ENCODE data around the gene ENTPD8. TPM values are rescaled to one million over a fixed set of nuclear protein-coding genes. Genes with fewer than 3 reads are reported as not detected.

The ENTPD8 gene
- total and polyA plus RNA-seq, 10 of the 15 experiments (the other 5 are each of a cell fraction or from before 2014, with no cell fraction given), result not detected

GRCh38 chr9:137396227-137396626 lies 44.9 kb downstream of the ENTPD8 start:
- Histone ChIP-seq H4K20me1 (ENCODE audit: control insufficient read depth, insufficient read depth) (no peaks in the 10 kb centered on the region), H3K36me3 (ENCODE audit: control insufficient read depth in 2 of 2, insufficient read depth in 2 of 2, low read length in 1 of 2) (no peaks in the 10 kb centered on the region; a peak in 1 of 4 replicates), H3K9me3 (replicated peaks; ENCODE audit: control insufficient read depth, insufficient read depth, low read length) (peaks cover 11% of the 10 kb centered on the region; the same call in 2 of the 3 replicates), H3K27me3 (replicated peaks in 1 of 2; ENCODE audit: control insufficient read depth in 2 of 2, insufficient read depth in 2 of 2, low read length in 1 of 2) (no peaks in the 10 kb centered on the region), H3K27ac (ENCODE audit: control insufficient read depth, insufficient read depth) (no peak overlapping the region), H3K79me2 (ENCODE audit: control insufficient read depth, insufficient read depth, low read length) (no peaks in the 10 kb centered on the region), H3K4me2 (ENCODE audit: control insufficient read depth, insufficient read depth) (no peak overlapping the region), H3K4me1 (ENCODE audit: control insufficient read depth, insufficient read depth, low read length) (no peaks in the 10 kb centered on the region; the same call in 1 of the 2 replicates), H2AFZ (ENCODE audit: control insufficient read depth, low read depth, low read length) (no peak overlapping the region), H3K9ac (ENCODE audit: control insufficient read depth, insufficient read depth, low read length) (no peak overlapping the region), H3K4me3 (no peak overlapping the region)
- SMC1A ChIA-PET (ENCODE audit: uncharacterized antibody, unreplicated experiment), result no interaction called here
- 71% methylated on average over 15 of the region's 15 CpGs for WGBS (ENCODE audit: insufficient coverage, insufficient replicate concordance, low lambda C conversion rate, missing lambda C conversion rate)
- no TSS peak for BruUV-seq (replicated peaks)
- DNase-seq (ENCODE audit: low read depth, low spot score) (no peak), FAIRE-seq (no peak), ATAC-seq (no peak)
- RAD21 ChIA-PET (ENCODE audit: unreplicated experiment), result no interaction called here
- intact Hi-C loops (cut with micrococcal nuclease; ENCODE audit: unreplicated experiment), result no loop called here
- in situ Hi-C loops (cut with MboI), result no loop called here
- POLR2A ChIA-PET, result no interaction called here
- no peak for TF ChIP-seq BMI1 (IDR thresholded peaks at IDR 0.05; ENCODE audit: borderline replicate concordance)
- CTCF ChIA-PET, result no interaction called here

GRCh38 chr9:137395666-137396010 lies 45.5 kb downstream of the ENTPD8 start:
- FAIRE-seq (no peak), DNase-seq (ENCODE audit: low read depth, low spot score) (no peak), ATAC-seq (no peak)
- peaks cover 8% of the 10 kb centered on the region; the same call in 2 of the 3 replicates for H3K9me3 ChIP-seq (replicated peaks; ENCODE audit: control insufficient read depth, insufficient read depth, low read length)
- no peaks in the 10 kb centered on the region; the same call in 1 of the 2 replicates for H3K4me1 ChIP-seq (ENCODE audit: control insufficient read depth, insufficient read depth, low read length)
- RAD21 ChIA-PET (ENCODE audit: unreplicated experiment), result no interaction called here
- WGBS (ENCODE audit: insufficient coverage, insufficient replicate concordance, low lambda C conversion rate, missing lambda C conversion rate), result 88% methylated on average over 11 of the region's 11 CpGs
- H2AFZ ChIP-seq (ENCODE audit: control insufficient read depth, low read depth, low read length), result no peak overlapping the region
- intact Hi-C loops (cut with micrococcal nuclease; ENCODE audit: unreplicated experiment) (no loop called here), in situ Hi-C loops (cut with MboI) (no loop called here)
- H3K4me2 ChIP-seq (ENCODE audit: control insufficient read depth, insufficient read depth), result no peak overlapping the region
- H3K27me3 ChIP-seq (replicated peaks in 1 of 2; ENCODE audit: control insufficient read depth in 2 of 2, insufficient read depth in 2 of 2, low read length in 1 of 2), result no peaks in the 10 kb centered on the region
- no TSS peak for BruUV-seq (replicated peaks)
- no peak overlapping the region for H3K4me3 ChIP-seq
- no peak overlapping the region for H3K9ac ChIP-seq (ENCODE audit: control insufficient read depth, insufficient read depth, low read length)
- H3K27ac ChIP-seq (ENCODE audit: control insufficient read depth, insufficient read depth), result no peak overlapping the region
- H3K36me3 ChIP-seq (ENCODE audit: control insufficient read depth in 2 of 2, insufficient read depth in 2 of 2, low read length in 1 of 2), result no peaks in the 10 kb centered on the region; a peak in 1 of 4 replicates
- CTCF ChIA-PET, result no interaction called here
- SMC1A ChIA-PET (ENCODE audit: uncharacterized antibody, unreplicated experiment), result no interaction called here
- no peaks in the 10 kb centered on the region for H4K20me1 ChIP-seq (ENCODE audit: control insufficient read depth, insufficient read depth)
- H3K79me2 ChIP-seq (ENCODE audit: control insufficient read depth, insufficient read depth, low read length), result no peaks in the 10 kb centered on the region
- POLR2A ChIA-PET, result interaction anchor here (0.6 kb wide), 1 partner anchor 16 kb away, joined by 3 read pairs; no protein-coding TSS in a partner anchor
- TF ChIP-seq TCF12 (IDR thresholded peaks at IDR 0.05; ENCODE audit: low read depth, low read length), result no peak
- TF ChIP-seq ZSCAN29 (IDR thresholded peaks at IDR 0.05), result no peak
- no peak for TF ChIP-seq CEBPB (IDR thresholded peaks at IDR 0.05; ENCODE audit: borderline replicate concordance in 1 of 2, low read depth in 2 of 2, low read length in 2 of 2)
- TF ChIP-seq CBX5 (IDR thresholded peaks at IDR 0.05; ENCODE audit: low read depth), result no peak
- TF ChIP-seq ZNF207 (IDR thresholded peaks at IDR 0.05; ENCODE audit: borderline replicate concordance), result no peak
- no peak for TF ChIP-seq SP1 (IDR thresholded peaks at IDR 0.05; ENCODE audit: low read depth, low read length)
- TF ChIP-seq CHD4 (IDR thresholded peaks at IDR 0.05), result no peak
- no peak for TF ChIP-seq PAX5 (IDR thresholded peaks at IDR 0.05; ENCODE audit: borderline replicate concordance, low read depth, low read length)
- TF ChIP-seq RELA (IDR thresholded peaks at IDR 0.05; ENCODE audit: borderline replicate concordance, partially characterized antibody), result no peak
- no peak for TF ChIP-seq DPF2 (IDR thresholded peaks at IDR 0.05)
- no peak for TF ChIP-seq PBX3 (IDR thresholded peaks at IDR 0.05; ENCODE audit: insufficient replicate concordance, low read depth, low read length)
- no peak for TF ChIP-seq NR2F1 (conservative IDR thresholded peaks at IDR 0.05)
- TF ChIP-seq ZZZ3 (IDR thresholded peaks at IDR 0.05; ENCODE audit: control insufficient read depth, insufficient read length, low read depth), result no peak
- no peak for TF ChIP-seq HSF1 (IDR thresholded peaks at IDR 0.05; ENCODE audit: low read depth, low read length)
- no peak for TF ChIP-seq FOS (IDR thresholded peaks at IDR 0.05; ENCODE audit: borderline replicate concordance, extremely low read depth, insufficient read length)
- TF ChIP-seq JUNB (IDR thresholded peaks at IDR 0.05), result no peak
- TF ChIP-seq TARDBP (IDR thresholded peaks at IDR 0.05; ENCODE audit: borderline replicate concordance), result no peak
- TF ChIP-seq MTA2 (IDR thresholded peaks at IDR 0.05; ENCODE audit: low read depth), result no peak
